Hepatocyte (in vitro differentiated cells): ENCODE data around the gene OR51V1. TPM values are rescaled to one million over a fixed set of nuclear protein-coding genes. Genes with fewer than 3 reads are reported as not detected.

Source experiments
- DNase-seq: peaks from one replicate; pipeline ENCODE4 v3.0.0-alpha.2; 2016; ENCODE audit warnings: low spot score
- H2AFZ ChIP-seq: fragments of 200-600 bp; sonication (generic); 2 replicates; pipeline ENCODE4 v1.6.0; 2016; ENCODE audit warnings: antibody characterized with exemption, mild to moderate bottlenecking
- H3K27ac ChIP-seq: fragments of 200-600 bp; sonication (generic); 2 replicates; pipeline ENCODE4 v1.5.1; 2016; ENCODE audit warnings: mild to moderate bottlenecking
- H3K27me3 ChIP-seq: fragments of 200-600 bp; sonication (generic); 2 replicates; pipeline ENCODE4 v1.6.1; 2016
- H3K36me3 ChIP-seq: fragments of 200-600 bp; sonication (generic); replicated peaks from 2 replicates; pipeline ENCODE4 v1.5.1; 2016; ENCODE audit warnings: low read depth; ENCODE audit not compliant: insufficient read depth
- H3K4me1 ChIP-seq: fragments of 200-600 bp; sonication (generic); 2 replicates; pipeline ENCODE4 v1.5.1; 2016; ENCODE audit warnings: mild to moderate bottlenecking, moderate library complexity; ENCODE audit not compliant: insufficient read depth
- H3K4me2 ChIP-seq: fragments of 200-600 bp; sonication (generic); 2 replicates; pipeline ENCODE4 v1.6.0; 2016
- H3K4me3 ChIP-seq: fragments of 200-600 bp; sonication (generic); 2 replicates; pipeline ENCODE4 v1.5.1; 2016; ENCODE audit warnings: mild to moderate bottlenecking
- H3K79me2 ChIP-seq: fragments of 200-600 bp; sonication (generic); 2 replicates; pipeline ENCODE4 v1.6.0; 2017; ENCODE audit warnings: mild to moderate bottlenecking
- H3K9me2 ChIP-seq: fragments of 200-600 bp; sonication (generic); replicated peaks from 2 replicates; pipeline ENCODE4 v1.6.0; 2017; ENCODE audit warnings: mild to moderate bottlenecking; ENCODE audit not compliant: insufficient read depth
- H3K9me3 ChIP-seq: fragments of 200-600 bp; sonication (generic); 2 replicates; pipeline ENCODE4 v1.5.1; 2016; ENCODE audit warnings: low read depth, mild to moderate bottlenecking
- H4K20me1 ChIP-seq: fragments of 200-600 bp; sonication (generic); 2 replicates; pipeline ENCODE4 v1.6.0; 2016; ENCODE audit warnings: mild to moderate bottlenecking; ENCODE audit not compliant: insufficient read depth, poor library complexity, severe bottlenecking
- CTCF ChIP-seq: fragments of 200-600 bp; sonication (generic); IDR thresholded peaks from 2 replicates; pipeline ENCODE4 v1.5.1; 2016; ENCODE audit warnings: antibody characterized with exemption, mild to moderate bottlenecking; ENCODE audit not compliant: poor library complexity
- EZH2 ChIP-seq: fragments of 200-600 bp; sonication (generic); IDR thresholded peaks from 2 replicates; pipeline ENCODE4 v1.6.1; 2016; ENCODE audit warnings: antibody characterized with exemption, mild to moderate bottlenecking, borderline replicate concordance
- EZH2phosphoT487 ChIP-seq: fragments of 200-600 bp; sonication (generic); IDR thresholded peaks from one replicate; pipeline ENCODE4 v1.6.1; 2018; ENCODE audit warnings: antibody characterized with exemption, mild to moderate bottlenecking, low read depth, moderate library complexity; ENCODE audit not compliant: unreplicated experiment, severe bottlenecking
- WGBS: methylation state at CpG from one replicate; pipeline ENCODE4 v1.1.6; 2016; ENCODE audit warnings: low lambda C conversion rate; ENCODE audit errors: missing lambda C conversion rate; 5-methylcytosine and 5-hydroxymethylcytosine counted together
- polyA plus RNA-seq: library from polyadenylated mRNA; unstranded; fragments of >200 nt; fragmentation: Nextera tagmentation; extraction: Ambion mirVana; gene quantifications from 2 replicates; pipeline ENCODE4 v1.2.1, GENCODE V29; 2016
- total RNA-seq: library from RNA; depleted of rRNA; stranded (reverse); fragments of >200 nt; gene quantifications from 2 replicates; pipeline ENCODE4 v1.2.3, GENCODE V29; 2014

OR51V1 gene
- total and polyA plus RNA-seq, 2 experiments from 2014 or later = not detected

DNA sequence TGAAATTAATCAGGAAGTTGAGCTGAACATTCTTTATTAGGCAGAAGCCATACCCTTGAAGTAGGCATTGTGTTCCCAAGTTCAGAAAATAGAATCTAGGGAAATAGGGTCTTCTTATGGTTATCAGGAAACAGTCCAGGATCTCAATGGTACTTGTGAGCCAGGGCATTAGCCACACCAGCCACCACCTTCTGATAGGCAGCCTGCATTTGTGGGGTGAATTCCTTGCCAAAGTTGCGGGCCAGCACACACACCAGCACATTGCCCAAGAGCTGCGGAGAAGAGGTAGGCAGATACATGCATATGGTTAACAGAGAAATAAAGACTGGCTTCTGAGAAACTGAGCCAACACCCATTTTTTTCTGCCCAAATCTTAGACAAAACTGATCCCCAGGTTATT is 32.3 kb upstream of the OR51V1 start:
- TF ChIP-seq EZH2phosphoT487 = no peak
- TF ChIP-seq EZH2 = no peak
- no peak for TF ChIP-seq CTCF
- whole genome bisulfite sequencing = 97% methylated on average over 2 of the region's 2 CpGs

DNA sequence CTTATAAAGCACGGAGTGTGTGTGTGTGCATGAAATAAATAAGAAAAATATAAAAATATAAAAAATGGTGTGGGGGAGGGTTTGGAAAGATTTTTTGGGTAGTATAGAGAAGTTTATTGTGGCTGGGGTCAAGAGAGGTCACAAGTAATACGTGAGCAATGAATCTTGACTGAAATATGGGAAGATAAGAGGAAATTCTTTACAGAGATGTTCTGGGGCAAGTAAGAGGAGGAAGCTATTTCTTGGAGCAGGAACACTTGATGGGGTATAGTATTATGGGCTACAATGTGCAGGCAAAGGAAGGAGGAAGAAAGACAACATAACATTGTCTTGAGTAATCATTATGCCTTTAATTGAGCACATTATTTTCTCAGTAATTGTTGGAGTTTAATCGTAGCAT is 31.7 kb upstream of the OR51V1 start:
- 79% methylated on average over 3 of the region's 3 CpGs for WGBS
- Histone ChIP-seq H3K27me3 (no peaks in the 10 kb centered on the region), H4K20me1 (no peaks in the 10 kb centered on the region), H2AFZ (no peak overlapping the region), H3K9me2 (no peaks in the 10 kb centered on the region), H3K4me3 (no peak overlapping the region), H3K4me1 (no peaks in the 10 kb centered on the region), H3K27ac (no peak overlapping the region), H3K36me3 (no peaks in the 10 kb centered on the region), H3K9me3 (no peaks in the 10 kb centered on the region), H3K79me2 (no peaks in the 10 kb centered on the region), H3K4me2 (no peak overlapping the region)
- DNase-seq = no peak
- TF ChIP-seq CTCF = no peak
- TF ChIP-seq EZH2phosphoT487 = no peak
- TF ChIP-seq EZH2 = no peak

More for the DNA sequence above, 32.3 kb upstream of the OR51V1 start:
- Histone ChIP-seq H3K36me3 (no peaks in the 10 kb centered on the region), H3K4me2 (no peak overlapping the region), H3K79me2 (no peaks in the 10 kb centered on the region), H3K9me3 (no peaks in the 10 kb centered on the region), H3K27ac (no peak overlapping the region), H3K9me2 (no peaks in the 10 kb centered on the region), H3K4me1 (no peaks in the 10 kb centered on the region), H3K4me3 (no peak overlapping the region), H3K27me3 (no peaks in the 10 kb centered on the region), H4K20me1 (no peaks in the 10 kb centered on the region), H2AFZ (no peak overlapping the region)
- DNase-seq = no peak

- no peak for DNase-seq
- no peak overlapping the region for H3K27ac ChIP-seq
- H3K27me3 ChIP-seq = no peaks in the 10 kb centered on the region
- H3K9me3 ChIP-seq = no peaks in the 10 kb centered on the region
- no peaks in the 10 kb centered on the region for H3K79me2 ChIP-seq
- TF ChIP-seq CTCF (no peak), EZH2 (no peak), EZH2phosphoT487 (no peak)
- no peak overlapping the region for H3K4me2 ChIP-seq
- no peaks in the 10 kb centered on the region for H3K4me1 ChIP-seq
- no peaks in the 10 kb centered on the region for H3K9me2 ChIP-seq
- H3K36me3 ChIP-seq = no peaks in the 10 kb centered on the region
- H2AFZ ChIP-seq = no peak overlapping the region
- H3K4me3 ChIP-seq = no peak overlapping the region
- H4K20me1 ChIP-seq = no peaks in the 10 kb centered on the region
- 88% methylated on average over 2 of the region's 2 CpGs for WGBS
These were observed 30.6 kb upstream of the OR51V1 start for GRCh38 chr11:5231111-5231510.

GRCh38 chr11:5230266-5230665 is 29.8 kb upstream of the OR51V1 start:
- DNase-seq = no peak
- TF ChIP-seq EZH2 (no peak), CTCF (no peak), EZH2phosphoT487 (no peak)
- Histone ChIP-seq H3K36me3 (no peaks in the 10 kb centered on the region), H3K9me3 (no peaks in the 10 kb centered on the region), H3K4me1 (no peaks in the 10 kb centered on the region), H3K4me2 (no peak overlapping the region), H3K27ac (no peak overlapping the region), H4K20me1 (no peaks in the 10 kb centered on the region), H2AFZ (no peak overlapping the region), H3K9me2 (no peaks in the 10 kb centered on the region), H3K4me3 (no peak overlapping the region), H3K27me3 (no peaks in the 10 kb centered on the region), H3K79me2 (no peaks in the 10 kb centered on the region)
- WGBS = 83% methylated on average over 1 of the region's 1 CpG
